IMR-90 (cell line): ENCODE data around the gene AAMP. TPM values are rescaled to one million over a fixed set of nuclear protein-coding genes. Genes with fewer than 3 reads are reported as not detected.

Source experiments
- ATAC-seq: fragments of 200-7000 bp; cut with Tn5 transposase; 2 replicates; pipeline ENCODE4 v1.9.1; 2020; ENCODE audit warnings: low read depth, mild to moderate bottlenecking, moderate library complexity
- BruUV-seq: library from RNA; stranded (reverse); fragments of 400-500 nt; replicated peaks from 2 replicates; lab custom pipeline; 2021; lab: Mats Ljungman, UMichigan
- CTCF ChIA-PET: fragments of 300-600 bp; formaldehyde crosslinking; extraction: SDS; loops from one replicate; lab custom pipeline; 2021; ENCODE audit warnings: antibody characterized with exemption; lab: Yijun Ruan, JAX
- POLR2A ChIA-PET: fragments of 300-600 bp; sonication (Branson Sonifier 250); formaldehyde crosslinking; loops from one replicate; lab custom pipeline; 2022; ENCODE audit warnings: antibody characterized with exemption; ENCODE audit not compliant: unreplicated experiment; lab: Charles Lee
- DNase-seq: peaks from one replicate; pipeline ENCODE4 v3.0.0; 2013
- H2AFZ ChIP-seq: replicated peaks from 2 replicates; pipeline ENCODE3; 2013; ENCODE audit warnings: low read length, mild to moderate bottlenecking; ENCODE audit not compliant: poor library complexity
- H2AK5ac ChIP-seq: 2 replicates; pipeline ENCODE4 v1.6.1; 2013; ENCODE audit warnings: low read depth, low read length, inconsistent platforms
- H2AK9ac ChIP-seq: replicated peaks from 2 replicates; pipeline ENCODE3; 2013; ENCODE audit warnings: mild to moderate bottlenecking, low read depth, low read length, moderate library complexity; ENCODE audit not compliant: poor library complexity
- H2BK120ac ChIP-seq: 2 replicates; pipeline ENCODE4 v1.6.1; 2013; ENCODE audit warnings: low read depth, low read length, inconsistent platforms
- H2BK15ac ChIP-seq: 3 replicates; pipeline ENCODE4 v1.6.1; 2013; ENCODE audit warnings: low read depth, low read length, inconsistent platforms
- H2BK20ac ChIP-seq: 2 replicates; pipeline ENCODE4 v1.6.1; 2013; ENCODE audit warnings: low read depth, mild to moderate bottlenecking, inconsistent platforms, low read length, moderate library complexity
- H2BK5ac ChIP-seq: 2 replicates; pipeline ENCODE4 v1.6.1; 2013; ENCODE audit warnings: mild to moderate bottlenecking, low read depth, low read length, inconsistent platforms; ENCODE audit not compliant: poor library complexity, severe bottlenecking
- H3K14ac ChIP-seq: replicated peaks from 2 replicates; pipeline ENCODE4 v1.6.1; 2013; ENCODE audit warnings: low read depth, low read length, inconsistent platforms
- H3K18ac ChIP-seq: 2 replicates; pipeline ENCODE4 v1.6.1; 2013; ENCODE audit warnings: low read depth, low read length, control low read depth
- H3K23ac ChIP-seq: 2 replicates; pipeline ENCODE4 v1.6.1; 2013; ENCODE audit warnings: low read depth, low read length, inconsistent platforms
- H3K27ac ChIP-seq: 2 replicates; pipeline ENCODE4 v1.5.1; 2013; ENCODE audit warnings: mild to moderate bottlenecking, control low read depth, low read length; ENCODE audit not compliant: insufficient read depth
- H3K27me3 ChIP-seq: 2 replicates; pipeline ENCODE4 v1.6.1; 2013; ENCODE audit warnings: low read length; ENCODE audit not compliant: control insufficient read depth, insufficient read depth
- H3K36me3 ChIP-seq: 2 replicates; pipeline ENCODE4 v1.6.1; 2013; ENCODE audit warnings: low read length, mixed read lengths; ENCODE audit not compliant: control insufficient read depth, insufficient read depth
- H3K4ac ChIP-seq: 2 replicates; pipeline ENCODE4 v1.6.1; 2013; ENCODE audit warnings: low read depth, low read length, inconsistent platforms
- H3K4me1 ChIP-seq: 2 replicates; pipeline ENCODE4 v1.6.1; 2013; ENCODE audit warnings: low read length, mixed read lengths; ENCODE audit not compliant: control insufficient read depth, insufficient read depth
- H3K4me2 ChIP-seq: 2 replicates; pipeline ENCODE4 v1.6.1; 2013; ENCODE audit warnings: low read depth, mild to moderate bottlenecking, control low read depth, low read length, moderate library complexity
- H3K4me3 ChIP-seq: 2 replicates; pipeline ENCODE4 v1.5.1; 2013; ENCODE audit warnings: low read depth, mild to moderate bottlenecking, control low read depth, low read length, moderate library complexity; ENCODE audit not compliant: insufficient read depth
- H3K56ac ChIP-seq: 2 replicates; pipeline ENCODE4 v1.6.1; 2013; ENCODE audit warnings: low read length, inconsistent platforms; ENCODE audit not compliant: insufficient read depth; ENCODE audit errors: extremely low read depth
- H3K79me1 ChIP-seq, 2 experiments: 2 replicates each; pipeline ENCODE4 v1.6.1; 2013; ENCODE audit warnings: low read length in 2 of 2, inconsistent platforms in 1 of 2, low read depth in 1 of 2
- H3K9ac ChIP-seq: 2 replicates; pipeline ENCODE4 v1.6.1; 2013; ENCODE audit warnings: low read depth, low read length, control low read depth
- H3K9me1 ChIP-seq: 2 replicates; pipeline ENCODE4 v1.6.1; 2013; ENCODE audit warnings: low read length, inconsistent platforms; ENCODE audit not compliant: insufficient read depth
- H3K9me3 ChIP-seq: 2 replicates; pipeline ENCODE4 v1.6.1; 2013; ENCODE audit warnings: low read length; ENCODE audit not compliant: control insufficient read depth, insufficient read depth
- H4K20me1 ChIP-seq: 2 replicates; pipeline ENCODE4 v1.6.1; 2013; ENCODE audit warnings: low read length, inconsistent platforms; ENCODE audit not compliant: insufficient read depth
- H4K5ac ChIP-seq: 2 replicates; pipeline ENCODE4 v1.6.1; 2013; ENCODE audit warnings: mild to moderate bottlenecking, low read depth, low read length, control low read depth
- H4K8ac ChIP-seq, 2 experiments: 2 replicates each; pipeline ENCODE4 v1.6.1; 2013; ENCODE audit warnings: low read depth in 2 of 2, low read length in 2 of 2, control low read depth in 1 of 2, inconsistent platforms in 1 of 2
- H4K91ac ChIP-seq: 2 replicates; pipeline ENCODE4 v1.6.1; 2013; ENCODE audit warnings: low read depth, low read length, inconsistent platforms; ENCODE audit not compliant: insufficient read depth
- BHLHE40 ChIP-seq: fragments of 150-350 bp; IDR thresholded peaks from 2 replicates; pipeline ENCODE4 v1.6.1; 2016; ENCODE audit warnings: mild to moderate bottlenecking, low read depth, low read length
- CEBPB ChIP-seq: IDR thresholded peaks from 2 replicates; pipeline ENCODE4 v1.6.1; 2012; ENCODE audit warnings: low read depth, low read length, improper control_type of control experiment
- CTCF ChIP-seq: conservative IDR thresholded peaks from 2 replicates; pipeline ENCODE4 v1.5.1; 2012; ENCODE audit warnings: mild to moderate bottlenecking, low read depth, low read length, improper control_type of control experiment
- ELK1 ChIP-seq: fragments of 150-350 bp; IDR thresholded peaks from 2 replicates; pipeline ENCODE4 v1.6.1; 2016; ENCODE audit warnings: low read depth, mild to moderate bottlenecking, low read length, moderate library complexity, borderline replicate concordance
- MAFK ChIP-seq: IDR thresholded peaks from 2 replicates; pipeline ENCODE4 v1.6.1; 2012; ENCODE audit warnings: low read depth, low read length, improper control_type of control experiment
- NFE2L2 ChIP-seq: fragments of 150-350 bp; IDR thresholded peaks from 2 replicates; pipeline ENCODE4 v1.6.1; 2016; ENCODE audit warnings: low read depth, mild to moderate bottlenecking, low read length
- RCOR1 ChIP-seq: IDR thresholded peaks from 2 replicates; pipeline ENCODE4 v1.6.1; 2012; ENCODE audit warnings: mild to moderate bottlenecking, low read length, improper control_type of control experiment; ENCODE audit not compliant: insufficient replicate concordance
- RFX5 ChIP-seq: IDR thresholded peaks from 2 replicates; pipeline ENCODE4 v1.8.0; 2012; ENCODE audit warnings: low read depth, mild to moderate bottlenecking, low read length, moderate library complexity
- SMC3 ChIP-seq: fragments of 150-350 bp; IDR thresholded peaks from 2 replicates; pipeline ENCODE4 v1.6.1; 2016; ENCODE audit warnings: low read depth, mild to moderate bottlenecking, antibody characterized with exemption, low read length, moderate library complexity
- WGBS, 2 experiments: methylation state at CpG; one replicate each; pipeline versions ENCODE4 v1.1.5 to v1.1.7; 2013; ENCODE audit warnings: missing lambda C conversion rate in 2 of 2; ENCODE audit not compliant: insufficient read length in 1 of 2; ENCODE audit errors: extremely low coverage in 2 of 2; 5-methylcytosine and 5-hydroxymethylcytosine counted together
- dilution Hi-C: fragments of 300-500 bp; cut with HindIII; formaldehyde crosslinking; loops from one replicate; pipeline ENCODE4 v1.14.3; 2018; ENCODE audit warnings: low sequenced_read_pairs; ENCODE audit not compliant: unreplicated experiment
- in situ Hi-C: fragments of 300-500 bp; cut with MboI; formaldehyde crosslinking; loops from 3 replicates; pipeline ENCODE4 v1.14.3; 2019; ENCODE audit warnings: low sequenced_read_pairs, inconsistent platforms, mixed read lengths
- intact Hi-C: fragments of 100-400 bp; cut with micrococcal nuclease; formaldehyde crosslinking; loops from 2 replicates; pipeline ENCODE4 v1.10.0; 2022
- polyA plus RNA-seq, 3 experiments: library from polyadenylated mRNA; depleted of rRNA; stranded (reverse); fragments of >200 nt; gene quantifications; 2 replicates each; pipeline ENCODE4 v1.2.3, GENCODE V29; 2012; ENCODE audit warnings: low replicate concordance in 1 of 3
- total RNA-seq: library from RNA; depleted of rRNA; stranded (reverse); fragments of >200 nt; gene quantifications from 2 replicates; pipeline ENCODE4 v1.2.3, GENCODE V29; 2012

Gene AAMP
- total and polyA plus RNA-seq, 2 of the 4 experiments (the other 2 are of a cell fraction), result 104 to 112 TPM

GRCh38 chr2:218313356-218313755, 43.4 kb upstream of the AAMP start:
- Histone ChIP-seq H3K79me1 (no peaks in the 10 kb centered on the region), H2BK5ac (no peak overlapping the region), H2BK20ac (no peak overlapping the region), H4K20me1 (no peaks in the 10 kb centered on the region), H3K9ac (no peak overlapping the region), H3K27ac (no peak overlapping the region), H3K4ac (no peak overlapping the region), H2BK120ac (no peak overlapping the region), H3K18ac (no peak overlapping the region), H3K9me3 (no peaks in the 10 kb centered on the region), H3K4me2 (no peak overlapping the region), H4K8ac (no peak overlapping the region), H3K14ac (no peak overlapping the region), H3K23ac (no peak overlapping the region), H2AK9ac (no peak overlapping the region), H2AK5ac (no peak overlapping the region), H3K4me1 (peaks cover 8% of the 10 kb centered on the region), H3K56ac (no peak overlapping the region), H3K36me3 (no peaks in the 10 kb centered on the region), H3K27me3 (no peaks in the 10 kb centered on the region), H4K5ac (no peak overlapping the region), H2BK15ac (no peak overlapping the region), H3K9me1 (0 out of 2 replicates have a peak, but pooled peaks cover 8% of the 10 kb centered on the region), H2AFZ (no peak overlapping the region), H3K4me3 (no peak overlapping the region), H4K91ac (no peak overlapping the region)
- dilution Hi-C loops (no loop called here), in situ Hi-C loops (loop anchor here (5.0 kb wide), 1 partner anchor 39 kb away; no protein-coding TSS in a partner anchor), intact Hi-C loops (no loop called here)
- ChIA-PET POLR2A (no interaction called here), CTCF (no interaction called here)
- no TSS peak for BruUV-seq
- ATAC-seq (no peak), DNase-seq (no peak)
- TF ChIP-seq BHLHE40 (no peak), SMC3 (no peak), RFX5 (no peak), ELK1 (no peak), CTCF (no peak), RCOR1 (no peak), NFE2L2 (no peak), CEBPB (no peak), MAFK (no peak)
- WGBS, 2 experiments, result no CpG with 5 or more reads among the region's 1 CpG
